SK-N-SH treated with all-trans-retinoic acid at 6 μM for 48 hours (cell line): ENCODE results near the gene UBASH3B.

Experiments used
- ATAC-seq: fragments of 200-7000 bp; cut with Tn5 transposase; 3 replicates; pipeline ENCODE4 v1.9.1; 2020; ENCODE audit warnings: mild to moderate bottlenecking, moderate library complexity
- ARNTL ChIP-seq: fragments of 450-650 bp; formaldehyde crosslinking; IDR thresholded peaks from 2 replicates; pipeline ENCODE4 v1.5.0; 2020; ENCODE audit warnings: low read depth, mild to moderate bottlenecking, moderate library complexity, borderline replicate concordance
- BACH2 ChIP-seq: fragments of 250-450 bp; sonication (Bioruptor Pico); IDR thresholded peaks from 2 replicates; pipeline ENCODE4 v1.9.0; 2021; ENCODE audit warnings: mild to moderate bottlenecking, borderline replicate concordance
- CREB5 ChIP-seq: fragments of 250-450 bp; sonication (Bioruptor Pico); IDR thresholded peaks from 2 replicates; pipeline ENCODE4 v1.5.1; 2020; ENCODE audit warnings: low read depth, mild to moderate bottlenecking, moderate library complexity
- CSDC2 ChIP-seq: fragments of 250-450 bp; sonication (Bioruptor Pico); IDR thresholded peaks from 2 replicates; pipeline ENCODE4 v1.5.0; 2020; ENCODE audit warnings: mild to moderate bottlenecking, moderate library complexity
- ESRRG ChIP-seq: fragments of 250-450 bp; sonication (Bioruptor Pico); IDR thresholded peaks from 2 replicates; pipeline ENCODE4 v1.6.1; 2021; ENCODE audit warnings: mild to moderate bottlenecking
- GLIS3 ChIP-seq: fragments of 250-450 bp; sonication (Bioruptor Pico); IDR thresholded peaks from 2 replicates; pipeline ENCODE4 v1.5.0; 2020; ENCODE audit warnings: mild to moderate bottlenecking, moderate library complexity
- OSR1 ChIP-seq: fragments of 250-450 bp; sonication (Bioruptor Pico); IDR thresholded peaks from 2 replicates; pipeline ENCODE4 v1.8.0; 2022; ENCODE audit warnings: moderate library complexity, mild to moderate bottlenecking, inconsistent platforms
- PATZ1 ChIP-seq: fragments of 250-450 bp; sonication (Bioruptor Pico); IDR thresholded peaks from 2 replicates; pipeline ENCODE4 v1.8.0; 2020; ENCODE audit warnings: mild to moderate bottlenecking, moderate library complexity, borderline replicate concordance
- POU6F1 ChIP-seq: fragments of 250-450 bp; sonication (Bioruptor Pico); IDR thresholded peaks from 2 replicates; pipeline ENCODE4 v1.8.0; 2021; ENCODE audit warnings: low read depth, mild to moderate bottlenecking, moderate library complexity, borderline replicate concordance
- PPARA ChIP-seq: fragments of 250-450 bp; sonication (Bioruptor Pico); IDR thresholded peaks from 2 replicates; pipeline ENCODE4 v1.5.0; 2020; ENCODE audit warnings: mild to moderate bottlenecking, borderline replicate concordance
- RARB ChIP-seq: fragments of 250-450 bp; sonication (Bioruptor Pico); IDR thresholded peaks from 2 replicates; pipeline ENCODE4 v1.8.0; 2021; ENCODE audit warnings: mild to moderate bottlenecking, moderate library complexity
- SNAI2 ChIP-seq: fragments of 250-450 bp; sonication (Bioruptor Pico); IDR thresholded peaks from 2 replicates; pipeline ENCODE4 v1.5.0; 2020; ENCODE audit warnings: mild to moderate bottlenecking, moderate library complexity
- TCF4 ChIP-seq: fragments of 250-450 bp; sonication (Bioruptor Pico); IDR thresholded peaks from 2 replicates; pipeline ENCODE4 v1.8.0; 2021; ENCODE audit warnings: mild to moderate bottlenecking, moderate library complexity, borderline replicate concordance
- TOX ChIP-seq: fragments of 250-450 bp; sonication (Bioruptor Pico); IDR thresholded peaks from 2 replicates; pipeline ENCODE4 v1.8.0; 2021; ENCODE audit warnings: mild to moderate bottlenecking, moderate library complexity, borderline replicate concordance
- TSHZ2 ChIP-seq: fragments of 250-450 bp; sonication (Bioruptor Pico); IDR thresholded peaks from 2 replicates; pipeline ENCODE4 v1.5.0; 2020; ENCODE audit warnings: mild to moderate bottlenecking, moderate library complexity
- ZC3H10 ChIP-seq: fragments of 250-450 bp; sonication (Bioruptor Pico); IDR thresholded peaks from 2 replicates; pipeline ENCODE4 v1.5.1; 2021; ENCODE audit warnings: mild to moderate bottlenecking, moderate library complexity
- ZFP3 ChIP-seq: fragments of 250-450 bp; sonication (Bioruptor Pico); IDR thresholded peaks from 2 replicates; pipeline ENCODE4 v1.5.0; 2020; ENCODE audit warnings: mild to moderate bottlenecking, moderate library complexity
- ZFP30 ChIP-seq: fragments of 450-650 bp; formaldehyde crosslinking; IDR thresholded peaks from 2 replicates; pipeline ENCODE4 v1.5.0; 2022; ENCODE audit warnings: mild to moderate bottlenecking, moderate library complexity
- ZNF565 ChIP-seq: fragments of 450-650 bp; formaldehyde crosslinking; conservative IDR thresholded peaks from 2 replicates; pipeline ENCODE4 v1.5.0; 2020; ENCODE audit warnings: low read depth, mild to moderate bottlenecking, moderate library complexity
- ZNF70 ChIP-seq: fragments of 450-650 bp; formaldehyde crosslinking; IDR thresholded peaks from 2 replicates; pipeline ENCODE4 v1.5.0; 2020; ENCODE audit warnings: mild to moderate bottlenecking, moderate library complexity
- ZNF8 ChIP-seq: fragments of 450-650 bp; formaldehyde crosslinking; IDR thresholded peaks from 2 replicates; pipeline ENCODE4 v1.5.0; 2020; ENCODE audit warnings: mild to moderate bottlenecking, moderate library complexity

The UBASH3B gene

GRCh38 chr11:122780296-122780949 is 124.9 kb downstream of the UBASH3B start:
- TF ChIP-seq ZNF70 (CRISPR knock-in tag) (no peak), TOX (CRISPR knock-in tag) (no peak), RARB (CRISPR knock-in tag) (no peak), BACH2 (no peak), ZC3H10 (CRISPR knock-in tag) (no peak), ESRRG (CRISPR knock-in tag) (no peak), PPARA (CRISPR knock-in tag) (no peak), SNAI2 (CRISPR knock-in tag) (no peak), CREB5 (CRISPR knock-in tag) (no peak), CSDC2 (CRISPR knock-in tag) (no peak), POU6F1 (CRISPR knock-in tag) (no peak), PATZ1 (CRISPR knock-in tag) (no peak), ZFP30 (CRISPR knock-in tag) (no peak), OSR1 (no peak), TCF4 (CRISPR knock-in tag) (no peak), TSHZ2 (CRISPR knock-in tag) (no peak), ZNF565 (CRISPR knock-in tag) (no peak), ZFP3 (CRISPR knock-in tag) (no peak), ZNF8 (no peak)
- TF ChIP-seq, all 23 proteins: peak for 0
- no peak for ATAC-seq

- peak; percentile 97 for ATAC-seq
Observed at GRCh38 chr11:122781378-122782195, 126.1 kb downstream of the UBASH3B start.

More at GRCh38 chr11:122781378-122782195, 126.1 kb downstream of the UBASH3B start:
- no peak for TF ChIP-seq PATZ1 (CRISPR knock-in tag)
- TF ChIP-seq ARNTL: no peak
- no peak for TF ChIP-seq RARB (CRISPR knock-in tag)
- TF ChIP-seq BACH2: no peak
- TF ChIP-seq GLIS3 (CRISPR knock-in tag): no peak
- no peak for TF ChIP-seq ZNF8
- TF ChIP-seq ZC3H10 (CRISPR knock-in tag): no peak
